Fibroblast of lung (primary cell): ENCODE data around the gene SLC25A51. TPM values are rescaled to one million over a fixed set of nuclear protein-coding genes. Genes with fewer than 3 reads are reported as not detected.

Source experiments
- DNase-seq, 2 donors: peaks; one replicate each; pipeline versions ENCODE4 v3.0.0 to v3.0.0-alpha.2; 2010; ENCODE audit warnings: low read depth in 2 of 2
- H2AFZ ChIP-seq: 2 replicates; pipeline ENCODE4 v1.5.1; 2012; ENCODE audit warnings: low read length, control low read depth, inconsistent platforms
- H3K27ac ChIP-seq: 2 replicates; pipeline ENCODE4 v1.5.1; 2011; ENCODE audit warnings: low read length, control low read depth; ENCODE audit not compliant: insufficient read depth
- H3K27me3 ChIP-seq: 2 replicates; pipeline ENCODE4 v1.5.1; 2011; ENCODE audit warnings: mild to moderate bottlenecking, low read length; ENCODE audit not compliant: control insufficient read depth, insufficient read depth
- H3K36me3 ChIP-seq: 2 replicates; pipeline ENCODE4 v1.5.1; 2011; ENCODE audit warnings: low read length; ENCODE audit not compliant: control insufficient read depth, insufficient read depth
- H3K4me1 ChIP-seq: 2 replicates; pipeline ENCODE4 v1.5.1; 2011; ENCODE audit warnings: low read length; ENCODE audit not compliant: control insufficient read depth, insufficient read depth; ENCODE audit errors: extremely low read depth
- H3K4me2 ChIP-seq: 2 replicates; pipeline ENCODE4 v1.5.1; 2011; ENCODE audit warnings: low read length, control low read depth; ENCODE audit not compliant: insufficient read depth; ENCODE audit errors: extremely low read depth
- H3K4me3 ChIP-seq, 4 experiments: fragments of 200-600 bp in 1 of 4; sonication (generic) in 1 of 4; replicated peaks in 1 of 4; 2 replicates each; pipeline ENCODE4 v1.5.1; 2011 to 2016; ENCODE audit warnings: low read length in 4 of 4, low read depth in 3 of 4, mild to moderate bottlenecking in 3 of 4, control low read depth in 2 of 4, inconsistent platforms in 1 of 4, mixed read lengths in 1 of 4; ENCODE audit not compliant: insufficient read depth in 1 of 4; ENCODE audit errors: control extremely low read depth in 1 of 4
- H3K79me2 ChIP-seq: 2 replicates; pipeline ENCODE4 v1.5.1; 2012; ENCODE audit warnings: mild to moderate bottlenecking, low read length, inconsistent platforms; ENCODE audit not compliant: control insufficient read depth, insufficient read depth
- H3K9ac ChIP-seq: 2 replicates; pipeline ENCODE4 v1.5.1; 2011; ENCODE audit warnings: mild to moderate bottlenecking, low read length, control low read depth; ENCODE audit not compliant: insufficient read depth
- H3K9me3 ChIP-seq: 2 replicates; pipeline ENCODE4 v1.5.1; 2012; ENCODE audit warnings: low read depth, low read length; ENCODE audit not compliant: control insufficient read depth, insufficient read depth
- H4K20me1 ChIP-seq: 2 replicates; pipeline ENCODE4 v1.5.1; 2011; ENCODE audit warnings: low read length; ENCODE audit not compliant: control insufficient read depth, insufficient read depth; ENCODE audit errors: extremely low read depth
- EZH2 ChIP-seq: IDR thresholded peaks from 2 replicates; pipeline ENCODE4 v1.5.1; 2012; ENCODE audit warnings: low read length, control low read depth, mild to moderate bottlenecking; ENCODE audit errors: missing control alignments
- polyA plus RNA-seq, 2 donors: library from polyadenylated mRNA; depleted of rRNA in 1 of 2; stranded (reverse) in 1 of 2; unstranded in 1 of 2; fragments of >200 nt; gene quantifications; 2 replicates each; pipeline ENCODE4 v1.2.1, GENCODE V29; 2011 to 2012; ENCODE audit warnings: missing spikeins in 1 of 2
- total RNA-seq: library from RNA; depleted of rRNA; stranded (reverse); fragments of >200 nt; gene quantifications from 2 replicates; pipeline ENCODE4 v1.2.1, GENCODE V29; 2014
- TF ChIP-seq, protein P1 (sequence below), 2 donors: IDR thresholded peaks in 1 of 2; conservative IDR thresholded peaks in 1 of 2; 1 replicate in 1 of 2; 2 replicates in 1 of 2; pipeline ENCODE4 v1.5.1; 2011 to 2012; ENCODE audit warnings: low read length in 2 of 2, control low read depth in 1 of 2, inconsistent platforms in 1 of 2, low read depth in 1 of 2, mild to moderate bottlenecking in 1 of 2

The SLC25A51 gene
- total and polyA plus RNA-seq, 2 donors (not counting 1 experiment from before 2014, with no cell fraction given), result 39.3 to 100 TPM

- no peak for TF ChIP-seq EZH2
- TF ChIP-seq, protein P1, sequence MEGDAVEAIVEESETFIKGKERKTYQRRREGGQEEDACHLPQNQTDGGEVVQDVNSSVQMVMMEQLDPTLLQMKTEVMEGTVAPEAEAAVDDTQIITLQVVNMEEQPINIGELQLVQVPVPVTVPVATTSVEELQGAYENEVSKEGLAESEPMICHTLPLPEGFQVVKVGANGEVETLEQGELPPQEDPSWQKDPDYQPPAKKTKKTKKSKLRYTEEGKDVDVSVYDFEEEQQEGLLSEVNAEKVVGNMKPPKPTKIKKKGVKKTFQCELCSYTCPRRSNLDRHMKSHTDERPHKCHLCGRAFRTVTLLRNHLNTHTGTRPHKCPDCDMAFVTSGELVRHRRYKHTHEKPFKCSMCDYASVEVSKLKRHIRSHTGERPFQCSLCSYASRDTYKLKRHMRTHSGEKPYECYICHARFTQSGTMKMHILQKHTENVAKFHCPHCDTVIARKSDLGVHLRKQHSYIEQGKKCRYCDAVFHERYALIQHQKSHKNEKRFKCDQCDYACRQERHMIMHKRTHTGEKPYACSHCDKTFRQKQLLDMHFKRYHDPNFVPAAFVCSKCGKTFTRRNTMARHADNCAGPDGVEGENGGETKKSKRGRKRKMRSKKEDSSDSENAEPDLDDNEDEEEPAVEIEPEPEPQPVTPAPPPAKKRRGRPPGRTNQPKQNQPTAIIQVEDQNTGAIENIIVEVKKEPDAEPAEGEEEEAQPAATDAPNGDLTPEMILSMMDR (conservative IDR thresholded peaks at IDR 0.05 in 1 of 2, IDR thresholded peaks at IDR 0.05 in 1 of 2; ENCODE audit: low read depth in 1 of 2, low read length in 2 of 2), result no peak
- Histone ChIP-seq H3K4me1 (peaks cover 3% of the 10 kb centered on the region), H3K36me3 (peaks cover 2% of the 10 kb centered on the region), H3K27me3 (no peaks in the 10 kb centered on the region), H3K4me3 (no peak overlapping the region), H2AFZ (no peak overlapping the region), H4K20me1 (no peaks in the 10 kb centered on the region), H3K9ac (no peak overlapping the region), H3K79me2 (peaks cover 8% of the 10 kb centered on the region), H3K9me3 (no peaks in the 10 kb centered on the region), H3K27ac (no peak overlapping the region), H3K4me2 (no peak overlapping the region)
- peak in 1 of 2 donors; percentile 44 for DNase-seq
Observed at GRCh38 chr9:37926737-37927118, 22.8 kb upstream of the SLC25A51 start.

GRCh38 chr9:37925786-37926736, 22.1 kb upstream of the SLC25A51 start:
- peak in 1 of 2 donors; percentile 54 for DNase-seq
- Histone ChIP-seq H4K20me1 (no peaks in the 10 kb centered on the region), H3K36me3 (peaks cover 2% of the 10 kb centered on the region), H3K27me3 (no peaks in the 10 kb centered on the region), H2AFZ (no peak overlapping the region), H3K4me3 (no peak overlapping the region), H3K27ac (no peak overlapping the region), H3K9me3 (no peaks in the 10 kb centered on the region), H3K4me1 (peaks cover 3% of the 10 kb centered on the region), H3K9ac (no peak overlapping the region), H3K79me2 (peaks cover 8% of the 10 kb centered on the region), H3K4me2 (no peak overlapping the region)
- TF ChIP-seq, protein P1 (conservative IDR thresholded peaks at IDR 0.05 in 1 of 2, IDR thresholded peaks at IDR 0.05 in 1 of 2; ENCODE audit: low read depth in 1 of 2, low read length in 2 of 2), result no peak
- no peak for TF ChIP-seq EZH2

- no peak overlapping the region for H2AFZ ChIP-seq
- H3K27ac ChIP-seq, result no peak overlapping the region
- TF ChIP-seq, protein P1 (conservative IDR thresholded peaks at IDR 0.05 in 1 of 2, IDR thresholded peaks at IDR 0.05 in 1 of 2; ENCODE audit: low read depth in 1 of 2, low read length in 2 of 2), result no peak
- no peak for TF ChIP-seq EZH2
- no peaks in the 10 kb centered on the region for H3K27me3 ChIP-seq
- H3K79me2 ChIP-seq, result peaks cover 8% of the 10 kb centered on the region
- no peak for DNase-seq
- H3K9ac ChIP-seq, result no peak overlapping the region
- H3K4me3 ChIP-seq, result no peak overlapping the region
- H3K4me2 ChIP-seq, result no peak overlapping the region
- H3K36me3 ChIP-seq, result peaks cover 5% of the 10 kb centered on the region
- H3K9me3 ChIP-seq, result no peaks in the 10 kb centered on the region
- no peaks in the 10 kb centered on the region for H4K20me1 ChIP-seq
- peaks cover 3% of the 10 kb centered on the region for H3K4me1 ChIP-seq
Observed at GRCh38 chr9:37925006-37925405, 21.1 kb upstream of the SLC25A51 start.
